ENCODE data around the gene TSACC.
"Not testable (repeated sequence)": the region's sequence is repeated elsewhere in the genome, so short reads cannot be mapped to it uniquely, and the experiment has no call there.

GRCh38 chr1:156369685-156370286 lies 31.5 kb downstream of the TSACC start:
- not testable (repeated sequence) for TF ChIP-seq POLR2A, CTCF (IDR thresholded peaks at IDR 0.05)
